Sigmoid colon (tissue), 7 donors: Measurements from ENCODE around the gene SLC35E1. TPM values are rescaled to one million over a fixed set of nuclear protein-coding genes. Genes with fewer than 3 reads are reported as not detected.

Source experiments
- DNase-seq: peaks from one replicate; pipeline ENCODE4 v3.0.0-alpha.2; 2019
- H3K27ac ChIP-seq, 4 donors: fragments of 200-600 bp; sonication (generic); one replicate each; pipeline ENCODE4 v1.5.1; 2016 to 2019; ENCODE audit warnings: mild to moderate bottlenecking in 1 of 4
- H3K27me3 ChIP-seq, 3 donors: fragments of 200-600 bp; sonication (generic); one replicate each; pipeline ENCODE4 v1.5.1; 2019; ENCODE audit warnings: mild to moderate bottlenecking in 1 of 3
- H3K36me3 ChIP-seq, 4 donors: fragments of 200-600 bp; sonication (generic); one replicate each; pipeline ENCODE4 v1.5.1; 2016 to 2019
- H3K4me1 ChIP-seq, 4 donors: fragments of 200-600 bp; sonication (generic); one replicate each; pipeline ENCODE4 v1.5.1; 2017 to 2019
- H3K4me3 ChIP-seq, 4 donors: fragments of 200-600 bp; sonication (generic); one replicate each; pipeline ENCODE4 v1.5.1; 2017 to 2019; ENCODE audit warnings: mild to moderate bottlenecking in 2 of 4, moderate library complexity in 1 of 4
- H3K9me3 ChIP-seq, 4 donors: fragments of 200-600 bp in 3 of 4; sonication (generic) in 3 of 4; one replicate each; pipeline versions ENCODE4 v1.5.1 to v1.6.1; 2013 to 2019
- EP300 ChIP-seq, 4 donors: sonication (generic); formaldehyde crosslinking; IDR thresholded peaks; one replicate each; pipeline ENCODE4 v1.6.1; 2017; ENCODE audit warnings: antibody characterized with exemption in 4 of 4
- POLR2A ChIP-seq, 2 donors: fragments of 450-650 bp; IDR thresholded peaks; one replicate each; pipeline ENCODE4 v1.6.1; 2016; ENCODE audit warnings: antibody characterized with exemption in 2 of 2, mild to moderate bottlenecking in 2 of 2, moderate library complexity in 2 of 2
- POLR2AphosphoS5 ChIP-seq, 4 donors: sonication (generic); formaldehyde crosslinking; IDR thresholded peaks; one replicate each; pipeline ENCODE4 v1.6.1; 2017; ENCODE audit warnings: antibody characterized with exemption in 4 of 4
- WGBS, 2 donors: extraction: QIAGEN DNeasy Blood & Tissue Kit; methylation state at CpG; one replicate each; pipeline ENCODE4 v1.1.7; 2013; 5-methylcytosine and 5-hydroxymethylcytosine counted together
- intact Hi-C: fragments of 100-400 bp; cut with DNase I; formaldehyde crosslinking; loops from one replicate; pipeline ENCODE4 v1.15.1; 2023
- polyA plus RNA-seq, 3 donors: library from polyadenylated mRNA; stranded (reverse); fragments of 200-250 nt; gene quantifications; one replicate each; pipeline ENCODE4 v1.2.3, GENCODE V29; 2013
- total RNA-seq, 4 donors: library from RNA; depleted of rRNA; stranded (reverse); fragments of >200 nt; gene quantifications; one replicate each; pipeline ENCODE4 v1.1.0, GENCODE V29; 2016
- TF ChIP-seq, protein P1 (sequence below), 4 experiments: fragments of 450-650 bp in 3 of 4; fragments of 200-600 bp in 1 of 4; IDR thresholded peaks; one replicate each; pipeline ENCODE4 v1.5.1; 2016 to 2019; ENCODE audit warnings: antibody characterized with exemption in 4 of 4, mild to moderate bottlenecking in 3 of 4, moderate library complexity in 2 of 4
- donor health status: healthy with polysubstance abuse.
- donor health status: Bipolar disorder and iron deficiency.
- donor health status: healthy.

Gene SLC35E1
- total and polyA plus RNA-seq, 7 donors, result 9.7 to 27.4 (median 22.4) TPM

DNA sequence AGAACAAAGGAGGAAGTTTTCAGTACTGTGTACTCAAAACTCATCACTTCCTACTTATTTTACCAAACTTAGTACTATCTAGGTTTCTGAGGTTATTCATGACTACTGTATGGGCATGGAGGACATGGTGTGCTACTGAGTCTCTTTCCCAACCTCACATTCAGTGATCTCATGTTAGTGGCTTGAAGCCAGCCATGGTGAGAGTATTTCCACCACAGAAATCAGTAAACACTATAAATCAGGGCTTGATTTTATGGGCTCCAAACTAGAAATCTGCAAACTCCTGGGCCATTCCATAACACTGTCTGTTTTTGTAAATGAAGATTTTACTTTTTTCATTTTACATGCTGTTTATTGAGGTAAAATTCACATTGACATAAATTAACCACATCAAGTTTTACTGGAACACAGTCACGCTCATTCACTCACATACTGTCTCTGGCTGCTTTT, 36.1 kb upstream of the SLC35E1 start:
- WGBS, 2 donors, result 42 to 60% methylated on average over 1 of the region's 1 CpG
- no peaks in the 10 kb centered on the region for H3K27me3 ChIP-seq
- H3K36me3 ChIP-seq, result no peaks in the 10 kb centered on the region
- DNase-seq, result peak; percentile 93
- TF ChIP-seq EP300 (IDR thresholded peaks at IDR 0.05), result peak; percentile 80 to 97 (median 88)
- TF ChIP-seq, protein P1, sequence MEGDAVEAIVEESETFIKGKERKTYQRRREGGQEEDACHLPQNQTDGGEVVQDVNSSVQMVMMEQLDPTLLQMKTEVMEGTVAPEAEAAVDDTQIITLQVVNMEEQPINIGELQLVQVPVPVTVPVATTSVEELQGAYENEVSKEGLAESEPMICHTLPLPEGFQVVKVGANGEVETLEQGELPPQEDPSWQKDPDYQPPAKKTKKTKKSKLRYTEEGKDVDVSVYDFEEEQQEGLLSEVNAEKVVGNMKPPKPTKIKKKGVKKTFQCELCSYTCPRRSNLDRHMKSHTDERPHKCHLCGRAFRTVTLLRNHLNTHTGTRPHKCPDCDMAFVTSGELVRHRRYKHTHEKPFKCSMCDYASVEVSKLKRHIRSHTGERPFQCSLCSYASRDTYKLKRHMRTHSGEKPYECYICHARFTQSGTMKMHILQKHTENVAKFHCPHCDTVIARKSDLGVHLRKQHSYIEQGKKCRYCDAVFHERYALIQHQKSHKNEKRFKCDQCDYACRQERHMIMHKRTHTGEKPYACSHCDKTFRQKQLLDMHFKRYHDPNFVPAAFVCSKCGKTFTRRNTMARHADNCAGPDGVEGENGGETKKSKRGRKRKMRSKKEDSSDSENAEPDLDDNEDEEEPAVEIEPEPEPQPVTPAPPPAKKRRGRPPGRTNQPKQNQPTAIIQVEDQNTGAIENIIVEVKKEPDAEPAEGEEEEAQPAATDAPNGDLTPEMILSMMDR (IDR thresholded peaks at IDR 0.05), result no peak
- TF ChIP-seq POLR2AphosphoS5 (IDR thresholded peaks at IDR 0.05), result peak; percentile 87 to 92 (median 88)
- TF ChIP-seq POLR2A (IDR thresholded peaks at IDR 0.05), result no peak
- intact Hi-C loops, result loop anchor here (5.0 kb wide), 1 partner anchor 36 kb away; the partner anchor contains the start of gene SLC35E1
- no peaks in the 10 kb centered on the region for H3K9me3 ChIP-seq
- H3K27ac ChIP-seq, result peak overlapping the region; percentile 73 to 89 (median 85)
- H3K4me1 ChIP-seq, result peaks cover 0 to 80% (median 70%) of the 10 kb centered on the region in 4 donors
- no peak overlapping the region for H3K4me3 ChIP-seq

DNA sequence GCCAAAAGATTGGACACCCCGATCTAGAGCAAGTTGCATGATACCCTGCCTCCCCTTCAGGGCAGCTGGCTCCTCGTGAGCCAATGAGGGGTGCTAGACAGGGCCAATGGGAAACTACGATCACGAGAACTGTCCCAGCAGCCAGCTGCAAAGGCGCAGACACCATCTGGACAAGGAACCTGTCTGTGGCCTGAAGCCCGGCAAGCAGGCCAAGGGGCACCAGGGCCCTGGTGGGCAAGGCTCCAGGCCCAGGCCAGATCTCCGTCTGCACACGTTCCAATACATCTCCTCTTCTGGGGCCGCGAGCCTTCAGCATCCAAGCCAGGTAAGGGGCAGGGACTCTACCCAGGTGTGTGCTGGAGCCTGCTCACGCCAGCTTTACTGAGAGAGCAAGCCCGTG, 35.6 kb upstream of the SLC35E1 start:
- WGBS, 2 donors, result 67 to 80% methylated on average over 12 of the region's 12 CpGs
- Histone ChIP-seq H3K9me3 (no peaks in the 10 kb centered on the region), H3K4me3 (no peak overlapping the region), H3K27me3 (no peaks in the 10 kb centered on the region), H3K27ac (peak overlapping the region; percentile 73 to 89 (median 85)), H3K4me1 (peaks cover 0 to 80% (median 68%) of the 10 kb centered on the region in 4 donors), H3K36me3 (no peaks in the 10 kb centered on the region)
- DNase-seq, result no peak
- no peak for TF ChIP-seq EP300 (IDR thresholded peaks at IDR 0.05)
- TF ChIP-seq, protein P1 (IDR thresholded peaks at IDR 0.05), result no peak
- no peak for TF ChIP-seq POLR2AphosphoS5 (IDR thresholded peaks at IDR 0.05)
- no peak for TF ChIP-seq POLR2A (IDR thresholded peaks at IDR 0.05)
- intact Hi-C loops, result loop anchor here (5.0 kb wide), 1 partner anchor 36 kb away; the partner anchor contains the start of gene SLC35E1

DNA sequence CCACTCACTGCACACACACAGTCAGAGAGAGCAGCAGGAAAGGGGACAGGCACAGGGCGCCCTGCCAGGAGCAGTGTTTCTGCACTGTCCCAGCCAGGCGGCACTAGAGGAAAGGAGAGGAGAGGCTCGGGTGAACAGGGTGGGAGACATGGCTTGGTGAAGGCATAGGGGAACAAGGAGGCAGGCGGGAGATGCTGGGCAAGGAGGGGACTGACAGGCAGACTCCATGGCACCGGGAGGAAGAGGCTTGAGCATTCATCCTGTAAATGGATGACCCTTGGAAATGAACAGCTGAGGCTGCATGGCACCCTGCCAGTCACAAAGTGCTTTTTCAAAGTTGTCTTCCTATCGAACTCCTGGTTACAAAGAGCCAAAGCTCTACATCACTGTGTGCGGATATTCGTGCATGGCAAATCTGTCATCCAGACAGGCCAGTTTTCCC, 33.4 kb upstream of the SLC35E1 start:
- Histone ChIP-seq H3K36me3 (no peaks in the 10 kb centered on the region), H3K4me3 (no peak overlapping the region), H3K4me1 (peaks cover 0 to 62% (median 52%) of the 10 kb centered on the region in 4 donors), H3K9me3 (no peaks in the 10 kb centered on the region), H3K27me3 (no peaks in the 10 kb centered on the region), H3K27ac (peak overlapping the region in 3 of 4 donors; percentile 37 to 89 (median 60))
- DNase-seq, result peak; percentile 78
- intact Hi-C loops, result loop anchor here (5.0 kb wide), 1 partner anchor 33 kb away; the partner anchor contains the start of gene SLC35E1
- 74 to 78% methylated on average over 8 of the region's 8 CpGs for WGBS, 2 donors
- TF ChIP-seq POLR2A (IDR thresholded peaks at IDR 0.05), result no peak
- TF ChIP-seq, protein P1 (IDR thresholded peaks at IDR 0.05), result peak in 2 of 4 experiments; percentile 13 to 18

DNA sequence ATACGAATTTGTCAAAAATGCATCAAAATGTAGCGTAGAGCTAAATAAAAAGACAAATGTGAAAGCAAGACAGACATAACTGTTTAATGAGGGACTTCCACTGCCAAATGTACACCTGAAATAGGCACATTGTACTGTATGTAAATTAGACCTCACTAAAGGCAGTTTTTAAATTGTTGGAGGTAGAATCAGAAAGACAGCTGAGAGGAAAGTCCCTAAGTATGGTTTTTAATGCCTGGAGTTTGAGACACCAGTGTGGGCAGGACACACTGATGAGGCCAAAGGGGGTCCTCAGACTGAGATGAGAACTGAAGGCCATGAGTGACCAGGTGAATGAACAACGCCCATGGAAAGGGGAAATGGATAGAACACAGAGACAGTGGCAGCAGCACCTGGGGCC, 32.9 kb upstream of the SLC35E1 start:
- Histone ChIP-seq H3K27ac (peak overlapping the region in 2 of 4 donors; percentile 60 to 89), H3K4me1 (peaks cover 0 to 59% (median 52%) of the 10 kb centered on the region in 4 donors), H3K9me3 (no peaks in the 10 kb centered on the region), H3K27me3 (no peaks in the 10 kb centered on the region), H3K36me3 (no peaks in the 10 kb centered on the region), H3K4me3 (no peak overlapping the region)
- 90 to 91% methylated on average over 3 of the region's 3 CpGs for WGBS, 2 donors
- no peak for DNase-seq
- TF ChIP-seq, protein P1 (IDR thresholded peaks at IDR 0.05), result no peak
- TF ChIP-seq POLR2A (IDR thresholded peaks at IDR 0.05) (no peak), POLR2AphosphoS5 (IDR thresholded peaks at IDR 0.05) (no peak), EP300 (IDR thresholded peaks at IDR 0.05) (no peak)
- intact Hi-C loops, result loop anchor here (5.0 kb wide), 1 partner anchor 33 kb away; the partner anchor contains the start of gene SLC35E1
